ENCODE measurements around the gene PABPN1. TPM values are rescaled to one million over a fixed set of nuclear protein-coding genes. Genes with fewer than 3 reads are reported as not detected.

Gene PABPN1
- polyA plus RNA-seq, 6 donors from 2014 or later = 114 to 160 (median 145) TPM

DNA sequence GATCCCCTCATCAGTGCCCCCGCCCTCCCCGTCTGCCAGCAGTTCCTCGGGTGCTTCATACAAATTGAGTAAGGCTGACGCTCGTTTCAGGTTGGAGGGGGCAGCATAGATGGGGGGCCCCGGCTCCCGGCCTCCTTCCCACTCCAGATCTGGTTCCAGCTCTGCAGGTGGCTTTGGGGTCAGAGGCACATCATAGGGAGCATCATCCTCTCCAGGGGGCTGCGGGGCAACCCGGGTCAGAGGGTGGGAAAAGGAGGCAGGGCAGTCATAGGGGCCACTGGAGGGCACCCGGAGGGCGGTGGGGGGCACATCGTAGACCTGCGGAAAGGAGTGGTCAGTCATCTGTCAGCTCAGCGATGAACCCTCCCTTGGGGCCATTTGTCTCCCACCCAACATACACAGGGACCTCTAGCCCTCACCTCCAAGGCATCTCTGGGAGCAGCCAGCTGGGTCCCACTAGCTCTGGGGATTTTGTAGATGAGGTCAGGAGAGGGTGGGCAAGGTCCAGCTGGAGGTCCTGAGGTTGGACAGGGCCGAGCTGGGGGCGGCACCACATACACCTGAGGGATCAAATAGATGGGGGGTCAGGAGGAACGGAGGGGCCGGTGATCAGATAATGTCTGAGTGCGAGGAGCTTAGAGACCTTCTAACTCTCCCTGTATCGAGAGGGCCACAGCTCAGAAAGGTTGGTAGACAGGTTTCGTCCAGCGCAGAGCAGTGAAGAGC lies 38.6 kb downstream of the PABPN1 start:
- DNase-seq (no peak), ATAC-seq (ENCODE audit: low read depth in 2 of 2) (no peak)
- Mint-ChIP-seq H3K9me3 (no peaks in the 10 kb centered on the region), H3K27ac (no peak overlapping the region), H3K4me3 (no peak overlapping the region), H3K36me3 (no peaks in the 10 kb centered on the region), H3K27me3 (peaks cover 35 to 73% (median 42%) of the 10 kb centered on the region in 3 donors), H3K4me1 (peaks cover 0 to under 1% (median 0%) of the 10 kb centered on the region in 3 donors)

DNA sequence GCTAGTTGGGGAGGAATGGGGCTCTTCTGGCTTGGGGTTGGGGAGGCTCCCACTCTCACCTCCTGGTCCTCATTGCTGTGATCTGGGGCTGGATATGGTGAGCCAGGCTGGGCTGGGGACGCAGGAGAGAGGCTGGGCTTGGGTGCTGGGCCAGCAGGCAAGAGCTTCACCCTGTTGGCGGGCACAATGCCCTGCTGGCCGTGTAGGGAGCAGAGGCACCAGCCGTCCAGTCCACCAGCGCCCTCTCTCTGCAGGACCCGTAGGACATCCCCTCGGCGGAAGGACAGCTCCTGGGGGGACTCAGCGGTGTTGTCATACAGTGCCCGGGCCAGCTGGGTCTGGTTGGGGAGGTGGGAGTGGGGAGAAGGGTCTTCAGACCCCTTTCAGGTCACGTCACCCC lies 39.2 kb downstream of the PABPN1 start:
- Mint-ChIP-seq H3K9me3 (no peaks in the 10 kb centered on the region), H3K27me3 (peaks cover 29 to 68% (median 37%) of the 10 kb centered on the region in 3 donors), H3K27ac (no peak overlapping the region), H3K4me1 (peaks cover 0 to 1% (median 0%) of the 10 kb centered on the region in 3 donors), H3K4me3 (no peak overlapping the region), H3K36me3 (no peaks in the 10 kb centered on the region)
- no peak for ATAC-seq (ENCODE audit: low read depth in 2 of 2)
- no peak for DNase-seq

DNA sequence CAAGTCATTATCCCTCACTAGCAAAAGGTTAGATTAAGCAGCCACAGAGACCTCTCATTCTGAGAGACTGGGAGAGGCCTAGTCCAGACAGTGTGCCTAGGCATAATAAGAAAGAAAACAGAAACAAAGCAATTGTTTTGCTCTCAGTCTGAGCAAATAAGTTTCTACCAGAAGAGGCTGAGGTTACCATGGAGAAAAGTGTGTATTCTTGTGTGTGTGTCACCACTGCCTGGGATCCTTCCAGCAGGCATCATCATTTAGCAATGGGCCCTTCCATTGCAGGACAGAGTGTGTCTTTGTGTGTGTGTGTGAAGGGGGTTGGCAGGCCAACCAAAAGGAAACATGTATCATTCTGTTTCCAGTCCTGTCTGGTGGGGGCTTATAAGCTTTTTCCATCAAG lies 40.1 kb downstream of the PABPN1 start:
- Mint-ChIP-seq H3K4me3 (no peak overlapping the region), H3K27me3 (peaks cover 24 to 65% (median 32%) of the 10 kb centered on the region in 3 donors), H3K4me1 (peaks cover 0 to 1% (median 0%) of the 10 kb centered on the region in 3 donors), H3K27ac (no peak overlapping the region), H3K9me3 (no peaks in the 10 kb centered on the region), H3K36me3 (no peaks in the 10 kb centered on the region)
- ATAC-seq (ENCODE audit: low read depth in 2 of 2) = no peak
- no peak for DNase-seq

DNA sequence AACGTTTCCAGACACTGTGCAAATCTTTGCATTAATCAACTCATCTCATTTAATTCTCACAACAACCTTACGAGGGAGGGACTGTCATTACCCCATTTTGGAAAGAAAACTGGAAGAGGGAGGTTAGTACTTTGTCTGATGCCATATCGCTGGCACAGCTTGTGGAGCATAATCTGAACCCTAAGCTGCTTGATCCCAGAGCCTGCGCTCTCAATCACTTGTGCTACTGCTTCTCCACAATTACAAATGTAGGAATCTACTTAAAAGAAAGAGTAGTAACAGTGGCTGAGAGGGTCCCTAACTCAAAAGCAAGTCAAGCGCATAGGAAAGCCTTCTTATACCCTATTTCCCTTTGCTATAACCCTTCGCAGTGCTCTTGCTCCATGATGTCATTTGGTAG lies 40.5 kb downstream of the PABPN1 start:
- Mint-ChIP-seq H3K36me3 (no peaks in the 10 kb centered on the region), H3K9me3 (no peaks in the 10 kb centered on the region), H3K4me3 (no peak overlapping the region), H3K27ac (no peak overlapping the region), H3K27me3 (peaks cover 20 to 66% (median 34%) of the 10 kb centered on the region in 3 donors), H3K4me1 (peaks cover 0 to 1% (median 0%) of the 10 kb centered on the region in 3 donors)
- ATAC-seq (ENCODE audit: low read depth in 2 of 2) = no peak
- no peak for DNase-seq

DNA sequence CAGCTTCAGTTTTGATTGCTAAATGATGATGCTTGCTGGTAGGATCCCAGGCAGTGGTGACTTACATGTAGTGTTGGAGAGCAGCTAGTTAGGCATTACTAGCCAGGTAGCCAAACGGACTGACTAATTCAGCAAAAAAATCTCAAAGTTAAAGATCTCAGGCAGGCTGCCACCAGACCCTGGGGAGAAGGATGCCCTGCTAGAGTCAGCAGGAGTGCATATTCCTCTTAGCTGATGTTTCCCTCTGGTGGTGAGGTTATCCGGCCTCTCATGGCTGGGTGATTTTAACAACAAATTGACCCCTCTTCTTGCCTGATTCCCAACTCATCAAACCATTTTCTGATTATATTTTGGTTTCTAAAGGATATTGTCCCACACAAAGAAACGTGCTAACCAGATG lies 40.9 kb downstream of the PABPN1 start:
- Mint-ChIP-seq H3K27me3 (peaks cover 25 to 70% (median 38%) of the 10 kb centered on the region in 3 donors), H3K9me3 (peaks cover 0 to 2% (median 0%) of the 10 kb centered on the region in 7 donors)

DNA sequence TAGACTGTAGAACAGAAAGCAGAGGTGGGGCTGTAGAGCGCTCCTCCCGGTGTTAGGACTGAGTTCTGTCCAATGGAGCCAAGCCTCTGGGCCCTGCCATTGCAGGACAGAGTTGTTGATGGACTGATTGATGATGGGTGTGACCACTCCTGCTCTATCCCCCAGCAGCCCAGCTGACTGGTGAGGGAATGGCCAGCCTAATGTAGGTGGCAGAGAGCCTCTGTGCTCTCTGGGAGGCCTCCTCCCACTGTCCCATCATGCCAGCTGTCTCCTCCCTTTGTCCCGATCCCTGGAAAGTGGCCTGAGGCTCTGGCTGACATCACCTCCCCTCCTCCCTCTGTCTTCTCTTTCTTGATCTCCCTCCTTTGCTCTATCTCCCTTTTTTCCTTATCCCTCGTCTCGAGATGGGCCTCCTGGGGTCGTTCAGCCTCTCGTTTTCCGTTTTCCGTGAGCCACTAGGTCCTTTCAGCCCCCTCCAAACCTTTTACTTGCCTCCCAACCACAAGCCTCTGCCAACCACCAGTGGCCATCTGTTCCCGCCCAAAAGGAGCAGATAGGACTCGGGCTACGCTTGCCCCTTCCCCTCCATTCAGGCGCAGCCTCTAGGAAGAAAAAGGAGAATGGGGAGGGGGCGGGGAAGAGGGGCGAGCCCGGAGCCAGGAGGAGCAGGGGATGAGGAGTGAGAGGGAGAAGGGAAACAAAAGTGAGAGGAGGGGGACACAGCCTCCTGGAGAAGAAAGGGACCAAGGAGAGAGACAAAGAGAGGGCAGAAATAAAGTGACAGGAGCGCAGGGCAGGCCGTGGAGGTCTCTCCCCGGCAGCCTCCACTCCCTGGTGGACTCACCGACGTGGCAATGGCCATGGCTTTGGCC lies 43.1 kb downstream of the PABPN1 start:
- H3K36me3 Mint-ChIP-seq = no peaks in the 10 kb centered on the region

More for the DNA sequence above, 40.9 kb downstream of the PABPN1 start:
- no peak for ATAC-seq (ENCODE audit: low read depth in 2 of 2)
- no peak for DNase-seq
- no peak overlapping the region for H3K4me3 Mint-ChIP-seq
- peaks cover 0 to 1% (median 0%) of the 10 kb centered on the region in 3 donors for H3K4me1 Mint-ChIP-seq
- H3K27ac Mint-ChIP-seq = no peak overlapping the region
- H3K36me3 Mint-ChIP-seq = no peaks in the 10 kb centered on the region

DNA sequence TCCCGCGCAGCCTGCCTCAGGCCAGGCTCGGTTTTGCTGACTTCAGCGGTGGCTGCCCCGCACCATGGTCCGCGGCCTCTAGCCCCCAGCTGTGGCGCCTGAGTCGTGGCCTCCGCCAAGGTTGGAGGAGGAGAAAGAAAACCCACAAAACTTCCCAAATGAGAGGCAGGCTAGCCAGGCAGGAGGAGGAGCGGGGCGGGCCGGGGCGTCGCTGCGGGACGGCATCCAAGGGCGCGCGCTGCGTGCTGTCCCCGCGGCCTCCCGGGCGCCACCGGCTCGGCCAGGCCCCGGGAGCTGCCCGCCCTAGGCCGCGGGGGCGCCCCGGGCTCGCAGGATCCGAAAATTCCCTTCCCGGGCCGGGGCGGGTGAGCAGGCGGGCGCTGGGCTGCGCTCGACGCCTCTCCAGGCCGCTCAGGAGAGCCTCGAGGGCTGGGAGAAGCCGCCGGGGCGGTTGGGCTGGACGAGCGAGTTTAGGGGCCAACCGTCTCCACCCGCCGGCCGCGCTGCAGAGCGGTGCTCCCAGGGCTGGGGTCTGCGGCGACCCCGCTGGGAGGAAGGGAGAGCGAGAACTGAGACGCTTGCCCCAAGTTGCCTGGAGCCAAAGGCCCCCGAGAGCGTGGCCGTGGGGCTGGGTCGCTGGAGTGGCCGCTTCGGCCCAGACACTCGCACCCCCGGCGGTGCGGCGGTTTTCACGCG lies 43.9 kb downstream of the PABPN1 start, which contains the start of gene EFS:
Gene EFS (minus strand): TSS at position 137 of the 696 bp plus-strand sequence. CDS start 147 bp downstream, outside the sequence.
- H3K36me3 Mint-ChIP-seq = no peaks in the 10 kb centered on the region
- no peak for ATAC-seq (ENCODE audit: low read depth in 2 of 2)
- H3K4me3 Mint-ChIP-seq = peak within 1 kb of the TSS in 4 of 8 donors; percentile 20 to 25 (median 22)
- H3K27ac Mint-ChIP-seq = peak within 1 kb of the TSS in 1 of 6 donors; percentile 84
- H3K9me3 Mint-ChIP-seq = peaks cover 0 to 2% (median 0%) of the 10 kb centered on the region in 7 donors
- DNase-seq = no peak
- peaks cover 0 to 1% (median 0%) of the 10 kb centered on the region in 3 donors for H3K4me1 Mint-ChIP-seq
- peaks cover 39 to 74% (median 55%) of the 10 kb centered on the region in 3 donors for H3K27me3 Mint-ChIP-seq

More for the DNA sequence above, 43.1 kb downstream of the PABPN1 start:
- Mint-ChIP-seq H3K27ac (peak overlapping the region in 1 of 6 donors; percentile 84), H3K27me3 (peaks cover 39 to 79% (median 54%) of the 10 kb centered on the region in 3 donors), H3K9me3 (peaks cover 0 to 2% (median 0%) of the 10 kb centered on the region in 7 donors), H3K4me1 (peaks cover 0 to 1% (median 0%) of the 10 kb centered on the region in 3 donors), H3K4me3 (peak overlapping the region in 4 of 8 donors; percentile 20 to 25 (median 22))
- DNase-seq (no peak), ATAC-seq (ENCODE audit: low read depth in 2 of 2) (no peak)

DNA sequence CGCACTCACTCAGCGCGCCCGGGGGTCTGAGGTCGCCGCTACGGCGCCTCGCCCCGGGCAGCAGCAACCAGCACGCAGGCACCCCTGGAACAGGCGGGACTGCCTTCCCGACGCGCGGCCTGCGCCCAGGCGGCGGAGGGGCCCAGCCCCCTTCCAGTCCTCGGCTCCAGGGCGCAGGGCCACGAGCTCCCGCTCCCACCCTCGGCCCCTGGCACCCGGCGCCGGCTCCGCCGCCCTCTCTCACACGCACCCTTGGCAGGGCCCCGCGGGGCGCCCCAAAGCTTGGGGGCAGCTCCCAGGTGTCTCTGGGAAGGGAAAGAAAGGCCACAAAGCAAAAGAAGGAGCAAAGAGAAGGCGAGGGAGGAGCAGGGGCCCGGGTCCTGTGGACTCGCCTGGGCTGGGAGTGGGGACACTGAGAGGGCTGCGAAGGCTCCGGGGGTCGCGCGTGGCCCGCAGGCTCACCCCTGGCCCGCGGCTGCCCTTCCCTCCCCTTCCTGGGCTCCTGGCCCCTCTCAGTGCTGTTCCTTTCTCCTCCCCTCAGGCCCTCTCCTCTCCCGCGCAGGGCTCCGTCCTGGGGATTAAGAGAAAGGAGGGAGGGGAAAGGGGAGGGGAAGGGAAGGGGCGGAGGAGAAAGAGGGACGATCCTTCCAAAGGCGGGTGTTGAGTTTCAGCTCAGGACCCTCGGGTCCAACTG lies 44.6 kb downstream of the PABPN1 start:
- H3K36me3 Mint-ChIP-seq = no peaks in the 10 kb centered on the region
- peaks cover 0 to 1% (median 0%) of the 10 kb centered on the region in 3 donors for H3K4me1 Mint-ChIP-seq
- H3K27ac Mint-ChIP-seq = no peak overlapping the region
- peaks cover 0 to 2% (median 0%) of the 10 kb centered on the region in 7 donors for H3K9me3 Mint-ChIP-seq
- ATAC-seq (ENCODE audit: low read depth in 2 of 2) (no peak), DNase-seq (no peak)
- H3K27me3 Mint-ChIP-seq = peaks cover 37 to 69% (median 52%) of the 10 kb centered on the region in 3 donors
- no peak overlapping the region for H3K4me3 Mint-ChIP-seq

DNA sequence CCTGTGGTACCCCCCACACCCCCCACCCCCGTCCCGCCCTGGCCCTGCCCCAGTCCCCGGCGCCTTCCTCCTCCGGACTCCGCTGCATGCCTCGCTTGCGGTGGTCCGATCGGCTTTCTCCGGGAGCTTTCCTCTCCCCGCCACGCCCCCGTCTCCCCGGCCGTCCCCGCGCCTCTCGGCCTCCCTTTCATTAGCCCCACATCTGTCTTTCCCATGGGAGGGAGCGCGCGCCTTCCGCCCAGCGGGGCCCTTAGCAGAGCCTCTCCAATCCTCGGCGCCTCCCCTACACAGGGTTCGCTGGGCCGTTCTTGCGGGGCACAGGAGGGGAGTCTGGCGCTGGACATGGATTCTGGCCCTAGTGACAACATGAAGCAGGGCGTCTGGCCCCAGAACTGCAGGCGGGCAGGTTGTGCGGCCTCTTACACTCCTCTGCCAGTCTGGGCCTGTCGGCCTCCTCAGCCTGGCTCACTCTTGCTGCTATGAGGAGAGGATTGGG lies 45.2 kb downstream of the PABPN1 start:
- Mint-ChIP-seq H3K27me3 (peaks cover 33 to 72% (median 47%) of the 10 kb centered on the region in 3 donors), H3K4me1 (peaks cover 0 to 1% (median 0%) of the 10 kb centered on the region in 3 donors), H3K9me3 (peaks cover 0 to 2% (median 0%) of the 10 kb centered on the region in 7 donors), H3K4me3 (no peak overlapping the region), H3K36me3 (no peaks in the 10 kb centered on the region), H3K27ac (no peak overlapping the region)
- DNase-seq (no peak), ATAC-seq (ENCODE audit: low read depth in 2 of 2) (no peak)

DNA sequence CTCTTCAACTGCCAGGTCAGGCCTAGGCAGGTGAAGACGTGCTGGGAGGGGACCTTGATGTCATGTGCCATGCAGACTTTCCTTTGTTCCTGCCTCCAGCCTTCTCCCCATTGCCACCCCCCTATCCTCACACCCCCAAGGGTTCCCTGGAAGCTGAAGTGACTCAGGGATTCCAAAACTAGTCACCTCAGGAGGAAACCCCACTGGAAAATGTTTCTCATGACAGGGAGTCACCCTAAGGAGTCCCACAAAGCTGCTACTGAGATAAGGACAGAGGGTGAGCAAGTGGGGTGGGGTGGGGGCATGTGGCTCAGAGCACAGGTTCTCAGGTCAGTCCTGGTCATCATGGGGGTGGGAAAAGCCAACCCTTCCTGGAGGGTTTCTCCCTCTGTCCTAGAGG lies 49.0 kb downstream of the PABPN1 start:
- DNase-seq (no peak), ATAC-seq (ENCODE audit: low read depth in 2 of 2) (no peak)
- peaks cover 23 to 45% (median 35%) of the 10 kb centered on the region in 3 donors for H3K27me3 Mint-ChIP-seq
- H3K27ac Mint-ChIP-seq = no peak overlapping the region
- no peaks in the 10 kb centered on the region for H3K36me3 Mint-ChIP-seq
- no peak overlapping the region for H3K4me3 Mint-ChIP-seq
- H3K9me3 Mint-ChIP-seq = peaks cover 0 to 2% (median 0%) of the 10 kb centered on the region in 7 donors
- H3K4me1 Mint-ChIP-seq = no peaks in the 10 kb centered on the region

DNA sequence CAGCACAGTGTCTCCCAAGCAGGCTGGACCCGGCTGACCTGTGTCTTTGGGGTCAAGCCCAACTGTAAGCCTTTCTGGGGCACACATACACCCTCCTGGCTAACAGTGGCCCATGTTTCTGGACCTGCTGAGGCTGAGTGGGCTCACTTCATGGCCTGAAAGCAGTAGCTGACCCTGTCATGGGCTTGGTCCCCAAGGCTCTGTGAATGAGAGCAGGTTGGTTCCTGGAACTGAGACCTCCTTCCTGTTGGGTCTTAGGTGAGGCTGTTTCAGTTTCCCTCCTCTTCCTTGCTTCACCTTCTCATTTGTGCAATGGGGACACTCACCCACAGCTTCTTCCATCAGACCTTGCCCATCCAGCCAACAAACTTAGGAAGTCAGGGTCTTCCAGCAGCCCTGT lies 50.6 kb downstream of the PABPN1 start:
- no peaks in the 10 kb centered on the region for H3K4me1 Mint-ChIP-seq

DNA sequence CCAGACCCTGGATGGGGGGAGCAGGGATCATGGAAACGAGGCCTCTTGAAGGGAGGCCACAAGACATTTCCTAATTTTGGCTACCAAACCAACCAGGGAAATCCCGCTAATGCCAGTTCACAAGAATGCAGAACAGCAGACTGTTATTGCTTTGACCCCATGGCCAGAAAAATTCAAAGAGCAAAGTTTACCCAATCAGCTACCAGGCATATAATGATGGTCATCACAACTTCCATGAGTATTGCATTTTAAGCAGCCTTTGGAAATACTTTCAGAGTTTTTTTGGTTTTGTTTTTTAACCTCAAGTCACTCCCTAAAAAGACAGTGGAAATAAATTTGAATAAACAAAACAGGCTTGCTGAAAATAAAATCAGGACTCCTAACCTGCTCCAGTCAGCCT lies 51.3 kb downstream of the PABPN1 start, which contains the start of gene IL25:
Gene IL25 (plus strand): TSS at position 301 of the 400 bp plus-strand sequence.
- H3K27me3 Mint-ChIP-seq = peaks cover 15 to 42% (median 26%) of the 10 kb centered on the region in 3 donors
- no peaks in the 10 kb centered on the region for H3K9me3 Mint-ChIP-seq
- H3K4me3 Mint-ChIP-seq = peak within 1 kb of the TSS in 1 of 8 donors; percentile 62
- no peaks in the 10 kb centered on the region for H3K36me3 Mint-ChIP-seq
- DNase-seq (no peak), ATAC-seq (ENCODE audit: low read depth in 2 of 2) (no peak)
- peak within 1 kb of the TSS in 1 of 6 donors; percentile 86 for H3K27ac Mint-ChIP-seq
- H3K4me1 Mint-ChIP-seq = no peaks in the 10 kb centered on the region

More for the DNA sequence above, 50.6 kb downstream of the PABPN1 start:
- DNase-seq (no peak), ATAC-seq (ENCODE audit: low read depth in 2 of 2) (no peak)
- peaks cover 22 to 43% (median 27%) of the 10 kb centered on the region in 3 donors for H3K27me3 Mint-ChIP-seq
- no peak overlapping the region for H3K4me3 Mint-ChIP-seq
- no peaks in the 10 kb centered on the region for H3K36me3 Mint-ChIP-seq
- peaks cover 0 to 2% (median 0%) of the 10 kb centered on the region in 7 donors for H3K9me3 Mint-ChIP-seq
- H3K27ac Mint-ChIP-seq = no peak overlapping the region

All from naive B cell (primary cell).